Thyroid gland (tissue), 4 donors: ENCODE measurements around the gene ALOX5AP.

Experiments
- POLR2A ChIP-seq, 2 donors: fragments of 450-650 bp; IDR thresholded peaks; one replicate each; pipeline ENCODE4 v1.6.1; 2017; ENCODE audit warnings: antibody characterized with exemption in 2 of 2, mild to moderate bottlenecking in 2 of 2, moderate library complexity in 1 of 2
- TF ChIP-seq, protein P1 (sequence below), 6 experiments: fragments of 200-600 bp in 3 of 6; fragments of 450-650 bp in 3 of 6; sonication (generic) in 3 of 6; IDR thresholded peaks; one replicate each; pipeline ENCODE4 v1.5.1; 2016 to 2019; ENCODE audit warnings: antibody characterized with exemption in 6 of 6, mild to moderate bottlenecking in 2 of 6, inconsistent platforms in 1 of 6, moderate library complexity in 1 of 6

DNA sequence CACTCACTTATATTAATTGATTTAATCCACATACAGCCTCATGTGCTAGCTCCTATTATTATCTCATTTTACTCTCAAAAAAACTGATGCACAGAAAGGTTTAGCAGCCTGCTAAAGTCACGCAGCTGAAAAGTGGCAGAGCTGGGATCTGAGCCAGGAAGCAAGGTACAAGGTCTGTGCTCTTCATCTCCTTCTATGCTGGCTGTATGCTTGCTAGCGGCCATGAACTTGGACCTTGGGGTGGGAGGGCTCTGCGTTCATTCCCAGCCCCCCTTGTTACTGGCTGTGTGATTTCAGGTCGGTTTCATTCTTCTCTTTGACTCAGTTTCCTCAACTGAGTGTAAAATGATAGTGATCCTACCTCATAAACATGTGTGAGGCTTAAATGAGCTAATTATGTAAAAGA, 69.8 kb downstream of the ALOX5AP start:
- TF ChIP-seq, protein P1, sequence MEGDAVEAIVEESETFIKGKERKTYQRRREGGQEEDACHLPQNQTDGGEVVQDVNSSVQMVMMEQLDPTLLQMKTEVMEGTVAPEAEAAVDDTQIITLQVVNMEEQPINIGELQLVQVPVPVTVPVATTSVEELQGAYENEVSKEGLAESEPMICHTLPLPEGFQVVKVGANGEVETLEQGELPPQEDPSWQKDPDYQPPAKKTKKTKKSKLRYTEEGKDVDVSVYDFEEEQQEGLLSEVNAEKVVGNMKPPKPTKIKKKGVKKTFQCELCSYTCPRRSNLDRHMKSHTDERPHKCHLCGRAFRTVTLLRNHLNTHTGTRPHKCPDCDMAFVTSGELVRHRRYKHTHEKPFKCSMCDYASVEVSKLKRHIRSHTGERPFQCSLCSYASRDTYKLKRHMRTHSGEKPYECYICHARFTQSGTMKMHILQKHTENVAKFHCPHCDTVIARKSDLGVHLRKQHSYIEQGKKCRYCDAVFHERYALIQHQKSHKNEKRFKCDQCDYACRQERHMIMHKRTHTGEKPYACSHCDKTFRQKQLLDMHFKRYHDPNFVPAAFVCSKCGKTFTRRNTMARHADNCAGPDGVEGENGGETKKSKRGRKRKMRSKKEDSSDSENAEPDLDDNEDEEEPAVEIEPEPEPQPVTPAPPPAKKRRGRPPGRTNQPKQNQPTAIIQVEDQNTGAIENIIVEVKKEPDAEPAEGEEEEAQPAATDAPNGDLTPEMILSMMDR (IDR thresholded peaks at IDR 0.05) = no peak
- TF ChIP-seq POLR2A (IDR thresholded peaks at IDR 0.05) = no peak
